Left ventricle myocardium inferior (tissue), 1 donor: ENCODE measurements around the gene REXO5. TPM values are rescaled to one million over a fixed set of nuclear protein-coding genes. Genes with fewer than 3 reads are reported as not detected.
A peak's percentile ranks its signal among the peaks of the same experiment; 100 is the strongest.
"Not testable (repeated sequence)": the region's sequence is repeated elsewhere in the genome, so short reads cannot be mapped to it uniquely, and the experiment has no call there.

Experiments
- DNase-seq: peaks from one replicate; pipeline ENCODE4 v3.0.0-alpha.2; 2020
- H3K27ac ChIP-seq: fragments of 200-600 bp; replicated peaks from 2 replicates; pipeline ENCODE4 v1.8.0; 2021
- H3K27me3 ChIP-seq: fragments of 200-600 bp; 2 replicates; pipeline ENCODE4 v1.8.0; 2021; ENCODE audit warnings: low read depth
- H3K36me3 ChIP-seq: fragments of 200-600 bp; 2 replicates; pipeline ENCODE4 v1.8.0; 2021
- H3K4me1 ChIP-seq: fragments of 200-600 bp; 2 replicates; pipeline ENCODE4 v1.8.0; 2021
- H3K4me3 ChIP-seq: fragments of 200-600 bp; 2 replicates; pipeline ENCODE4 v1.8.0; 2021; ENCODE audit warnings: mild to moderate bottlenecking, moderate library complexity
- H3K9me3 ChIP-seq: fragments of 200-600 bp; replicated peaks from 2 replicates; pipeline ENCODE4 v1.8.0; 2021
- CTCF ChIP-seq: fragments of 200-600 bp; IDR thresholded peaks from 2 replicates; pipeline ENCODE4 v1.8.0; 2021; ENCODE audit warnings: antibody characterized with exemption, mild to moderate bottlenecking, borderline replicate concordance
- intact Hi-C: fragments of 100-400 bp; cut with micrococcal nuclease; formaldehyde crosslinking; loops from one replicate; pipeline ENCODE4 v1.11.0; 2022
- total RNA-seq: library from RNA; stranded (reverse); fragmentation: NEBNext Ultra II Directional; extraction: Animal tissue kit (Norgen Biotek cat#: 25700); gene quantifications from one replicate; pipeline ENCODE4 v1.2.1, GENCODE V29; 2021
- donor health status: DM: no; HTN: yes; CAD: no; lungs with severe emphysema.

REXO5 gene
- total RNA-seq, 1 donor from 2014 or later, result 5.9 TPM

- TF ChIP-seq CTCF, result no peak
- H3K27ac ChIP-seq, result peak overlapping the region; percentile 85
Measured at GRCh38 chr16:20859229-20859628, 52.9 kb downstream of the REXO5 start.

GRCh38 chr16:20859699-20860098 is 53.4 kb downstream of the REXO5 start:
- TF ChIP-seq CTCF, result no peak
- Histone ChIP-seq H3K36me3 (peaks cover 9% of the 10 kb centered on the region), H3K27me3 (no peaks in the 10 kb centered on the region), H3K27ac (peak overlapping the region; percentile 85), H3K4me1 (peaks cover 75% of the 10 kb centered on the region), H3K9me3 (no peaks in the 10 kb centered on the region), H3K4me3 (no peak overlapping the region)
- peak; percentile 19 for DNase-seq
- intact Hi-C loops, result loop anchor here (5.0 kb wide), 1 partner anchor 43 kb away; the partner anchor contains the start of genes DCUN1D3 and LYRM1

More at GRCh38 chr16:20859229-20859628, 52.9 kb downstream of the REXO5 start:
- Histone ChIP-seq H3K27me3 (no peaks in the 10 kb centered on the region), H3K36me3 (peaks cover 9% of the 10 kb centered on the region), H3K4me3 (no peak overlapping the region), H3K4me1 (peaks cover 75% of the 10 kb centered on the region), H3K9me3 (no peaks in the 10 kb centered on the region)
- DNase-seq, result no peak
- intact Hi-C loops, result no loop called here

GRCh38 chr16:20860361-20860760 is 54.0 kb downstream of the REXO5 start:
- no peak for DNase-seq
- Histone ChIP-seq H3K9me3 (no peaks in the 10 kb centered on the region), H3K27me3 (no peaks in the 10 kb centered on the region), H3K27ac (peak overlapping the region; percentile 85), H3K36me3 (peaks cover 9% of the 10 kb centered on the region), H3K4me1 (peaks cover 81% of the 10 kb centered on the region), H3K4me3 (no peak overlapping the region)
- intact Hi-C loops, result loop anchor here (5.0 kb wide), 1 partner anchor 42 kb away; the partner anchor contains the start of genes DCUN1D3 and LYRM1
- TF ChIP-seq CTCF, result no peak

GRCh38 chr16:20860995-20861394 is 54.7 kb downstream of the REXO5 start:
- not testable (repeated sequence) for H3K27me3 ChIP-seq, H3K9me3 ChIP-seq, DNase-seq, H3K4me3 ChIP-seq, H3K36me3 ChIP-seq
- peaks cover 88% of the 10 kb centered on the region for H3K4me1 ChIP-seq
- peak overlapping the region; percentile 85 for H3K27ac ChIP-seq
- intact Hi-C loops, result loop anchor here (5.0 kb wide), 1 partner anchor 41 kb away; the partner anchor contains the start of genes DCUN1D3 and LYRM1

- H3K4me3 ChIP-seq, result no peak overlapping the region
- H3K27ac ChIP-seq, result peak overlapping the region; percentile 85
- H3K4me1 ChIP-seq, result peaks cover 92% of the 10 kb centered on the region
- H3K9me3 ChIP-seq, result no peaks in the 10 kb centered on the region
- no peak for DNase-seq
- no peaks in the 10 kb centered on the region for H3K27me3 ChIP-seq
- no peak for TF ChIP-seq CTCF
- intact Hi-C loops, result loop anchor here (5.0 kb wide), 1 partner anchor 40 kb away; the partner anchor contains the start of genes DCUN1D3 and LYRM1
- H3K36me3 ChIP-seq, result peaks cover 9% of the 10 kb centered on the region
Measured at GRCh38 chr16:20862162-20862960, 56.0 kb downstream of the REXO5 start.

- H3K4me1 ChIP-seq, result peaks cover 99% of the 10 kb centered on the region
- H3K4me3 ChIP-seq, H3K27ac ChIP-seq, H3K27me3 ChIP-seq, DNase-seq, H3K9me3 ChIP-seq, H3K36me3 ChIP-seq: not testable (repeated sequence)
- intact Hi-C loops, result loop anchor here (5.0 kb wide), 1 partner anchor 38 kb away; the partner anchor contains the start of genes DCUN1D3 and LYRM1
Measured at GRCh38 chr16:20864376-20864775, 58.0 kb downstream of the REXO5 start.
